Hepatocyte (in vitro differentiated cells): ENCODE measurements around the gene CLK3. TPM values are rescaled to one million over a fixed set of nuclear protein-coding genes. Genes with fewer than 3 reads are reported as not detected.

Source experiments
- DNase-seq: peaks from one replicate; pipeline ENCODE4 v3.0.0-alpha.2; 2016; ENCODE audit warnings: low spot score
- H2AFZ ChIP-seq: fragments of 200-600 bp; sonication (generic); 2 replicates; pipeline ENCODE4 v1.6.0; 2016; ENCODE audit warnings: antibody characterized with exemption, mild to moderate bottlenecking
- H3K27ac ChIP-seq: fragments of 200-600 bp; sonication (generic); 2 replicates; pipeline ENCODE4 v1.5.1; 2016; ENCODE audit warnings: mild to moderate bottlenecking
- H3K27me3 ChIP-seq: fragments of 200-600 bp; sonication (generic); 2 replicates; pipeline ENCODE4 v1.6.1; 2016
- H3K36me3 ChIP-seq: fragments of 200-600 bp; sonication (generic); replicated peaks from 2 replicates; pipeline ENCODE4 v1.5.1; 2016; ENCODE audit warnings: low read depth; ENCODE audit not compliant: insufficient read depth
- H3K4me1 ChIP-seq: fragments of 200-600 bp; sonication (generic); 2 replicates; pipeline ENCODE4 v1.5.1; 2016; ENCODE audit warnings: mild to moderate bottlenecking, moderate library complexity; ENCODE audit not compliant: insufficient read depth
- H3K4me2 ChIP-seq: fragments of 200-600 bp; sonication (generic); 2 replicates; pipeline ENCODE4 v1.6.0; 2016
- H3K4me3 ChIP-seq: fragments of 200-600 bp; sonication (generic); 2 replicates; pipeline ENCODE4 v1.5.1; 2016; ENCODE audit warnings: mild to moderate bottlenecking
- H3K79me2 ChIP-seq: fragments of 200-600 bp; sonication (generic); 2 replicates; pipeline ENCODE4 v1.6.0; 2017; ENCODE audit warnings: mild to moderate bottlenecking
- H3K9me2 ChIP-seq: fragments of 200-600 bp; sonication (generic); replicated peaks from 2 replicates; pipeline ENCODE4 v1.6.0; 2017; ENCODE audit warnings: mild to moderate bottlenecking; ENCODE audit not compliant: insufficient read depth
- H3K9me3 ChIP-seq: fragments of 200-600 bp; sonication (generic); 2 replicates; pipeline ENCODE4 v1.5.1; 2016; ENCODE audit warnings: low read depth, mild to moderate bottlenecking
- H4K20me1 ChIP-seq: fragments of 200-600 bp; sonication (generic); 2 replicates; pipeline ENCODE4 v1.6.0; 2016; ENCODE audit warnings: mild to moderate bottlenecking; ENCODE audit not compliant: insufficient read depth, poor library complexity, severe bottlenecking
- CTCF ChIP-seq: fragments of 200-600 bp; sonication (generic); IDR thresholded peaks from 2 replicates; pipeline ENCODE4 v1.5.1; 2016; ENCODE audit warnings: antibody characterized with exemption, mild to moderate bottlenecking; ENCODE audit not compliant: poor library complexity
- EZH2 ChIP-seq: fragments of 200-600 bp; sonication (generic); IDR thresholded peaks from 2 replicates; pipeline ENCODE4 v1.6.1; 2016; ENCODE audit warnings: antibody characterized with exemption, mild to moderate bottlenecking, borderline replicate concordance
- EZH2phosphoT487 ChIP-seq: fragments of 200-600 bp; sonication (generic); IDR thresholded peaks from one replicate; pipeline ENCODE4 v1.6.1; 2018; ENCODE audit warnings: antibody characterized with exemption, mild to moderate bottlenecking, low read depth, moderate library complexity; ENCODE audit not compliant: unreplicated experiment, severe bottlenecking
- whole genome bisulfite sequencing: methylation state at CpG from one replicate; pipeline ENCODE4 v1.1.6; 2016; ENCODE audit warnings: low lambda C conversion rate; ENCODE audit errors: missing lambda C conversion rate; 5-methylcytosine and 5-hydroxymethylcytosine counted together
- polyA plus RNA-seq: library from polyadenylated mRNA; unstranded; fragments of >200 nt; fragmentation: Nextera tagmentation; extraction: Ambion mirVana; gene quantifications from 2 replicates; pipeline ENCODE4 v1.2.1, GENCODE V29; 2016
- total RNA-seq: library from RNA; depleted of rRNA; stranded (reverse); fragments of >200 nt; gene quantifications from 2 replicates; pipeline ENCODE4 v1.2.3, GENCODE V29; 2014

Gene CLK3
- total and polyA plus RNA-seq, 2 experiments from 2014 or later, result 69.0 to 71.3 TPM

- H3K4me1 ChIP-seq, result peaks cover 14% of the 10 kb centered on the region
Observed at GRCh38 chr15:74613953-74614743, 1.5 kb upstream of the CLK3 start.

GRCh38 chr15:74614744-74615507 lies 710 bp upstream of the CLK3 start:
- H3K4me1 ChIP-seq, result peaks cover 14% of the 10 kb centered on the region
- TF ChIP-seq EZH2phosphoT487, result no peak
- no peak for TF ChIP-seq CTCF
- TF ChIP-seq EZH2, result no peak
- peak overlapping the region; percentile 83 for H2AFZ ChIP-seq
- no peaks in the 10 kb centered on the region for H3K36me3 ChIP-seq
- H3K9me3 ChIP-seq, result no peaks in the 10 kb centered on the region
- WGBS, result under 1% methylated on average over 58 of the region's 76 CpGs
- H3K27me3 ChIP-seq, result no peaks in the 10 kb centered on the region
- peak overlapping the region; percentile 92 for H3K4me3 ChIP-seq
- peaks cover 35% of the 10 kb centered on the region for H4K20me1 ChIP-seq
- peaks cover 42% of the 10 kb centered on the region for H3K79me2 ChIP-seq
- peak overlapping the region; percentile 99 for H3K27ac ChIP-seq
- H3K4me2 ChIP-seq, result peak overlapping the region; percentile 99
- DNase-seq, result peak; percentile 93
- no peaks in the 10 kb centered on the region for H3K9me2 ChIP-seq

More at GRCh38 chr15:74613953-74614743, 1.5 kb upstream of the CLK3 start:
- H3K36me3 ChIP-seq, result no peaks in the 10 kb centered on the region
- H3K79me2 ChIP-seq, result peaks cover 35% of the 10 kb centered on the region
- peak overlapping the region; percentile 83 for H2AFZ ChIP-seq
- DNase-seq, result no peak
- no peaks in the 10 kb centered on the region for H3K9me2 ChIP-seq
- H3K27me3 ChIP-seq, result no peaks in the 10 kb centered on the region
- H3K27ac ChIP-seq, result peak overlapping the region; percentile 54
- peak overlapping the region; percentile 92 for H3K4me3 ChIP-seq
- TF ChIP-seq EZH2phosphoT487 (no peak), EZH2 (no peak), CTCF (no peak)
- H4K20me1 ChIP-seq, result peaks cover 27% of the 10 kb centered on the region
- H3K9me3 ChIP-seq, result no peaks in the 10 kb centered on the region
- WGBS, result 47% methylated on average over 30 of the region's 38 CpGs
- H3K4me2 ChIP-seq, result peak overlapping the region; percentile 99

GRCh38 chr15:74616366-74616939 lies 817 bp downstream of the CLK3 start:
- TF ChIP-seq EZH2 (no peak), CTCF (no peak), EZH2phosphoT487 (no peak)
- H2AFZ ChIP-seq, result peak overlapping the region; percentile 70
- 9% methylated on average over 18 of the region's 18 CpGs for WGBS

More at GRCh38 chr15:74616366-74616939, 817 bp downstream of the CLK3 start:
- no peaks in the 10 kb centered on the region for H3K9me2 ChIP-seq
- peak overlapping the region; percentile 98 for H3K4me3 ChIP-seq
- peaks cover 14% of the 10 kb centered on the region for H3K4me1 ChIP-seq
- H3K4me2 ChIP-seq, result peak overlapping the region; percentile 87
- peak; percentile 86 for DNase-seq
- peak overlapping the region; percentile 99 for H3K27ac ChIP-seq
- H4K20me1 ChIP-seq, result peaks cover 50% of the 10 kb centered on the region
- no peaks in the 10 kb centered on the region for H3K27me3 ChIP-seq
- H3K79me2 ChIP-seq, result peaks cover 58% of the 10 kb centered on the region
- H3K36me3 ChIP-seq, result no peaks in the 10 kb centered on the region
- H3K9me3 ChIP-seq, result no peaks in the 10 kb centered on the region
